SW 1271 (cell line): Measurements from ENCODE around the gene FAM50A.

Experiments used
- DNase-seq, 2 experiments: peaks; one replicate each; lab custom pipeline; 2025; lab: John Stamatoyannopoulos, UW

FAM50A gene

DNA sequence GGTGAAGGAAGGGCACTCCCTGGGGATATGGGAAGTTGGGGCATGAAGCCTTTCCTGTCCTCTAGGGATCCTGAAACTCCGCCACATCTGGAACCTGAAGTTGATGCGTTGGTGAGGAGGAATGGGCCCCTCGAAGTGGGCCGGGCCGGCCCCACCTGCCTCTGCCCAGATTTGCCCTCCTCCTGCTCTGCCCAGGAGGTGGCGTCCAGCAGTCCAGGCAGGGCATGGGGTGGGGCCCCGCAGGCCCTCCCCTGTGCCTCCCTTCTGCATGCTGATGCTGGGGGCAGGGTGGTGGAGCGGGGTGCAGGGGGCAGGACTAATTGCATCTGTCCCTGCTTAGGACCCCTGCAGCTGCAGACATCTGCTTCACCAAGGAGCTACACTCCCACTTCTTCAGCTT, 30.8 kb upstream of the FAM50A start:
- no peak for DNase-seq

DNA sequence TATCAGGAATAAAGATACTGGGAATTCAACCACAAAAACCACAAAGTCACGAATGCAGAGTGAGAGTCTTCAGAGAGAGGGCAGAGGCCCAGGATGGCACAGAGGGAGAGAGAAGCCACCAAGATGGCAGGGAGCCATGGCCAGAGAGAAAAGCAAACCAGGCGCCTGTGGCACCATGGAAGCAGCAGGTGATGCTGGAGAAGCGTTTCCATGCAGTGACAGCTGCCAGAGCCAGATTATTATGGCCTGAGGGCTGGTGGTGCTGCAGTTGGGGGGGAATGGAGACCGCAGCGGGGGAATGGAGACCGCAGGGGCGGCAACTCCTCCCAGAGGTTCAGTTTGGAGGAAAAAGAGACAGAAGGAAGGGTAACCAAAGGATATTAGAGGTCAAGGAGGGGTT, 26.8 kb upstream of the FAM50A start:
- no peak for DNase-seq

DNA sequence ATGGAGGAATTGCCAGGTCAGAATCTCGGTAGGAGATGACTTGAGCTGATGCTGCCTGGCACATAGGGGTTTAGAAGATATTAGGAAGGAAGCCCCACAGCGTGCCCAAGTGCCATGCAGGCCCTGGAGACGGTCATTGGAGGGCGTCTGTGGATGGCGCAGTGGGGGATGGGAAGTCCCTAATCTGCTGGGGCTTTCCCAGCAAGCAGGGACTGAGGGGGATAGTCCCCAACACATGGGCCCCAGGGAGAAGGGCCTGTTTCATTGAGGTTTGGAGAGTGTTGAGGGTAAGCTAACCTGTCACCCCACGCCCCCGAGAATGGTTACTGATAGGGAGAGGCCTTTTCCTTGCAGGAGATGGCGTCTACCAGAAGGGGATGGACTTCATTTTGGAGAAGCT, 24.8 kb upstream of the FAM50A start:
- no peak for DNase-seq

DNA sequence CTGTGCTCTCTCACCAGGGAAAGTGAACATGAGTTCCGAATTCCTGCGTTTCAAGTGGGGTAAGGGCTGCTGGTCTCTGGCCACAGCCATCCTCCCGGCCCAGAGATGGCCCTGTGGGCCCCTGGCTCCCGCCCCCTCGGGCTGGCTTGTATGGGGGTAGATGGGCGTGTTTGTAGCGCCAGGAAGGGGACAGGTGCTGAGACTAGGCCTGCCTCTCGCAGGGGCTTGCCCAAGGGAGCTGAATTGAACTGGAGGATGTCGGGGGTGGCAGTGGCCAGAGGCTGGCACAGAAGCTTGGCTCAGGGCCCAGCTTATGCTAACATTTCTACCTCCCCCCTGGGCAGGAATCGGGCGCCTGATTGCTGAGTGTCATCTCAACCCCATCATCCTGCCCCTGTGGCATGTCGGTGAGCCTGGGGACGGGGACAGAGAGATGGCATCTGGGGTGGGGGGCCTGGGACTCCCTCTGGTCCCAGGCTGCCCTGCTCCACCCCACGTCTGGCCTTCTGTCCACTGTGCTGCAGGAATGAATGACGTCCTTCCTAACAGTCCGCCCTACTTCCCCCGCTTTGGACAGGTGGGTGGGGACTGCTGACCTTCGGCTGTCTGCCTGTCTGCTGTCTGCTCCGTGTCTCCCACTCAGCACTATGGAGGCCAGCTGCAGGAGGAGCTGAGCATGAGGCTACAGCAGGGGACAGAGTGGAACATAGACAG, 24.1 kb upstream of the FAM50A start:
- DNase-seq: no peak

DNA sequence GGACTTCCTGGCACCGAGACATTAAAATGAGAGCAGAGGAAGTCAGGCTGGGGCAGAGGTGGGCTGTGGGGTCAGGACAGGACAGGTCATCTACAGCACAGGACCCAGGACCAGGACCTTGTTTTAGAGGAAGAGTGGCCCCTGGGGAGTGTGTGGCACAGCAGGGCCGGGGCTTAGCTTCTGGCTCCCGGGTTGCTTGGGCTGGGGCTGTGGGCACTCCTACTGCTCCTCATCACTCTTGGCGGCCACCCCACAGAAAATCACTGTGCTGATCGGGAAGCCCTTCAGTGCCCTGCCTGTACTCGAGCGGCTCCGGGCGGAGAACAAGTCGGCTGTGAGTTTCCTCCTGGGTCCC, 23.6 kb upstream of the FAM50A start:
- no peak for DNase-seq

DNA sequence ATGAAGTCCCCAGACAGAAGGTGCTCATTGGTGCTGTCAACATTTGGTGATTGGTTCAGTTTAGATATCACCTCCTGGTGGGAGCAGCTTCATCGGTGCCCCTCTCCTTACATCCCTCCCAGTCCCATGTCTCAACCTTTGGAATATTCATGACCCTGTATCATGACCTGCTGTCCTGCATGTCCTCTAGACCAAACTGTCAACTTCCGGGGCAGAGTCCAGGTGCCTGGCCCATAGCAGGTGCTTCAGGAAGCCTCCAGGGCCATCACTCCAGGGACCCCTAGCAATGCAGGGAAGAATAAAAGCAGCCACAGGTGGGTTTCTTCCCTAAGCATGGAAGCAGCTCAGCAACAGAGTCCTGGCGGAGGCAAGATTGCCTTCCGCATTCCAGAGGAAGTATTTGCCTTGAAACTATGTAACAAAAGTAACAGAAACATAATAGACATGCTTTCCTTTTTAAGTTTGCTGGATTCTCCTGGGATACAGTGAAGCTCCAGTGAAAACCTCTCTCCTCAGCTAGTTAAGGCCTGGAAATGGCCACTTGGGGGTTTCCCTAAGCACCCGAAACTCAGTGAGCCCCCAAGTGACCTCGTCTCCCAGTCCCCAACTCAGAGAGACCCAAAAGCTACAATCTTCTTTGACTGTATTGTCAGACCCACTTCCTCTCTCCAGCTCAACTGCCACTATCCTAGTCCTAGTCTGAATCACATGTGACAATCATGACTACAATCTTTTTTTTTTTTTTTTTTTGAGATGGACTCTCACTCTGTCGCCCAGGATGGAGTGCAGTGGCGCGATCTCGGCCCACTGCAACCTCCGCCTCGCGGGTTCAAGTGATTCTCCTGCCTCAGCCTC, 16.8 kb upstream of the FAM50A start:
- DNase-seq: no peak

DNA sequence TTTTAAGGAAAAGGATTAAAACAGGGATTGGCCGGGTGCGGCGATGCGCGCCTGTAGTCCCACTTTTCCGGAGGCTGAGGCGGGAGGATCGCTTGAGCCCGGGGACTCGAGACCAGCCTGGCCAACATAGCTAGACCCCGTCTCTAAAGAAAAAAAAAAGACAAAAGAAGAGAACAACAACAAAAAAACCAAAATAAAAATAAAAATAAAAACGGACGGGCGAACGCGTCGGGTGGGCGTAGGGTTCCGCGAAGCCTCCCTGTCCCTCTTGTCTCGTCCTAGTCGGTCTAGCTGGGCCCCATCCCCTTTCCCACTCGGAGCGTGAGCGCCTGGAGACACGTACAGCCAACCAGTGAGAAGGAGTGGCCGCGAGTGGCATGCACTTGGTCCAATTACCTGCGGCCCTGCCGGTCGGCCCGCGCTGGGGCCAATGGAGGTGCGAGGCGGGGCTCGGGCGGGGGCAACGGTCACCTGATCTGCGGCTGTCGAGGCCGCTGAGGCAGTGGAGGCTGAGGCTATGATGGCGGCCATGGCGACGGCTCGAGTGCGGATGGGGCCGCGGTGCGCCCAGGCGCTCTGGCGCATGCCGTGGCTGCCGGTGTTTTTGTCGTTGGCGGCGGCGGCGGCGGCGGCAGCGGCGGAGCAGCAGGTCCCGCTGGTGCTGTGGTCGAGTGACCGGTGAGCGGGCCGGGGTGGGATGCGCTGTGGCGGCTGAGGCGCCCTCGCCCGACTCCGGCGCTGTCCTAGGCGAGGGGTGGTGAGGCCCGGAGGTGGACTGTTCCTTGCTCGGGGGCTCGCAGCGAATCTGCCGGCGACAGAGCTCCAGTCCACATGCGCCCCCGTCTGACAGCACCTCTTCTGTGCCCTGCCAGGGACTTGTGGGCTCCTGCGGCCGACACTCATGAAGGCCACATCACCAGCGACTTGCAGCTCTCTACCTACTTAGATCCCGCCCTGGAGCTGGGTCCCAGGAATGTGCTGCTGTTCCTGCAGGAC, 15.5 kb upstream of the FAM50A start, which contains the start of gene ATP6AP1:
Gene ATP6AP1, plus strand, starts transcription at position 502 of the 996 bp plus-strand sequence. Its CDS starts 16 bp downstream, at position 518.
- DNase-seq: peak; percentile 68 to 90

DNA sequence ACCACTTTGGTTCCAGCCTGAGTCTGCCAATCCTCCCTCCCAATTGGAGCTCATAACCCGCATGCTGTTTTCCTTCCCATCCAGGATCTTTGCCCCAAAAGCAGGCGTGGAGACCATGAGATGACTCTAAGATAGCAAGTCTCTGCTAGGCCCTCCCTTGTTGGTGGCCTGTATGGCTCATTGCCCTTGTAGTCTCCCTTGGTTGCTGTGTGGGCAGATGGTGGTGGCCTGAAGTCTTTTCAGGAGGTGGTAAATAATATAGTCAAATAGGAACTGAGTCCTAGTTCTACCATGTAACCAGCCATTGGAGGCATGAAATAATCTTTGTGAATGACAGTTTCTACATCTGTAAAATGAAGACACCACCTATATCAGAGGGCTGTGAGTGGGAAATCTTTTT, 14.2 kb upstream of the FAM50A start:
- DNase-seq: no peak

DNA sequence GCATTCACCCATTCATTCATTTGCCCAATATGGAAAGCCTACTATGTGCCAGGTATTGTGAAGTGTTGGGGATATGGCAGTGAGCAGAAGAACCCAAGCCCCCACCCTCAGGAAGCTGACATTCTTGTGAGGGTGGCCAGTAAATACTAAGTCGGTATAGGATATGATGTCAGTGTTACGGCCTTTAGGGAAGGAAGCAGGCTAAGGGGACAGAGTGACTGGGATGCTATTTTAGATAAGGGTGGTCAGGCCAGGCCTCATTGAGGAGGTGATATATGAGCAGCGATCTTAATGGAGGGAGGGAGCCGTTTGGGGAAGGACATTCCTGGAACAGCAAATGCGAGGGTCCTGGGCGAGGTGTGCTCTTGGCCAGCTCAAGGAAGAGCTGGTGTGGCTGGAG, 13.5 kb upstream of the FAM50A start:
- no peak for DNase-seq

DNA sequence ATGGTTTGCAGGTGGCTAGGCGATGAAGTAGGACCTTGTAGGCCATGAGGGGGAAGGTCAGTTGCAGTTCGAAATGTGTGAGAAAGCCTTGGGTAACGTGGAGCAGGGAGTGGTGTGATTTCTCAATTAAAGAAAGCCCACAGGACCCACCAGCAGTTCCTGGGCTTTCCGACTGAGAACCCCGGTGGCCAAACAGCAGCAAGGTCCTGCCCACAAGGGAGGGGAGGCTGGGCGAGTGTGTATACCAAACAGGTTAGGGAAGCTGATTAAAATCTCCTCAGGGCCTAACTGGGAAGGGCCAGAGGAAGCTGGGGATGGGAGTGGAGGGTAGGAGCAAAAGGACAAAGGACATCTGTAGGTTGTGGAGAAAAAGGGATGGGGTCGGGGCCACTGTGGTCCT, 13.0 kb upstream of the FAM50A start:
- no peak for DNase-seq

DNA sequence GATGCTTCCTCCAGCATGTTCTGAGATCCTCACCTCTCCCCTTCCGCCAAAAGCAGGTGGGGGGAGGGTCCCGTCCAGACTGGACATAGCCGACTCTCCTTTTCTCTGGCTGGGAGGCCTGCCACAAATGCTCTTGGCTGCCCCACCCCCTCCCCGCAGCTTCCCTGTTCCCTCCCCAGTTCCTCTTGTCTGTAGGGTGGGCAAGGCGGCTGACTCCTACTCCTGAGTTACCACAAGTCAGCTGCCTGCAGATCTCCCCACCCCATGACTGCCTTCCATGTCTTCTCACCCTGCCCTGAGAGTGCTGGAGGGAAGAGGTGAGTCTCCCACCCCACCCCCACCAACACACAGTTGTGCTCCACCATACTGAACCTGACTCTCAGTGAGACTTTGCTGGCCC, 12.6 kb upstream of the FAM50A start:
- no peak for DNase-seq

DNA sequence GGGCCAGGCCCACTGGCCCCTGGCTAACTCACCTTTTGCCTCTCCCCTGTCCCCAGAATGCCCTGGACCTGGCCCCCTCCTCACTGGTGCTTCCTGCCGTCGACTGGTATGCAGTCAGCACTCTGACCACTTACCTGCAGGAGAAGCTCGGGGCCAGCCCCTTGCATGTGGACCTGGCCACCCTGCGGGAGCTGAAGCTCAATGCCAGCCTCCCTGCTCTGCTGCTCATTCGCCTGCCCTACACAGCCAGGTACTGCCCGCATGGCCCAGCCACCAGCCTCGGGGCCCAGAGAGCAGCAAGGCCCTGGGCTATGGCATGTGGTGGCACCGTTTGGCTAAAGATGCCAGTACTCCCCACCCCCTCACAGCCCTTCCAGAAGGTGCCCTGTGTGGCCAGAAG, 11.7 kb upstream of the FAM50A start:
- no peak for DNase-seq

DNA sequence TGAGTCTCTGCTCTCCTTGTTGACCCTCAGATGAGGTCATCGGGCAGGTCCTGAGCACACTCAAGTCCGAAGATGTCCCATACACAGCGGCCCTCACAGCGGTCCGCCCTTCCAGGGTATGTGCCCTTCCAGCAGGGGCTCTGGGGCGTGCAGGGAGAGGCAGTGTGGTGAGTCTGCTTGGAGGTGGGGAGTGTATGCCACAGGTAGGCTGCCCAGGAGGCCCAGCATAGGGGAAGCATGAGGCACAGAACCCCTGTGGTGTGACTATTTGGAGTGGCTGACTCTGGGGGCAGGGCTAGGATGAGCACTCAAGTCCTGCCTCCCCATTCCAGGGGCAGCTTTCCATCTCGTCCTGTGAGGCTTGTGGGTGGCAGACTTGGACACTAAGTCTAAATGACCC, 10.3 kb upstream of the FAM50A start:
- DNase-seq: no peak

DNA sequence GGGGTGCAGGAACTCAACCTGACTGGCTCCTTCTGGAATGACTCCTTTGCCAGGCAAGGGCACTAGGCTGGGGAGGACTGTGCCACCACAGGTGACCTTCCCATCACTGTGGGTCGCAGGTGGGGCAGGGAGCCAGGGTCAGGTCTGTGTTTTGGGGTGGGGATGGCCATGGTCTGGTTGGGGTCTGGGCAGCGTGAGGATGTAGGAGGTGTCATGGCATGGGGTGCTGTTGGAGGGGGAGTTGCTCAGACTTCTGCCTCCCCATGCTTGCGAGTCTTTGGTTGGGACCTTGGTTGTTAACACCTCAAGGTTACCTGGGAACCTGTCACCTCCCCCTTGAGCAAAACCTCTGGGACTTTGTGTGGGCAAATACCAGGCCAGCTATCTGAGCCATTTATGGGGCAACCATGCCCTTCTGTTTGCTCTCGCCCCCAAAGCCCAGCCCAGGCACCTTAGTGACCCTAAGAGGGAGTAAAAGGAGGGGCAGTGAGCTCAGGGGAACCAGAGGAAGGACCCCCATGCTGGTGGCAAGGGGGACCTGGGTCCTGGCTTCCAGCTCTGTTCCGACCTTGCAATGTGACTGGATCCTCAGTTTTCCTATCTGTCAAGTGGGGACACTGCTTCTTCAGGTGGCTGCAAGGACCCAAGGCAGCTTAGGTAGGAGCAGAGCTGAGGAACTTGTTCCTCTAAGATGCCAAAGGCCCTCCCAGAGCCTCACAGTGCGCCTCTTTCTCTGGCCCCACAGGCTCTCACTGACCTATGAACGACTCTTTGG, 9.4 kb upstream of the FAM50A start:
- DNase-seq: no peak

DNA sequence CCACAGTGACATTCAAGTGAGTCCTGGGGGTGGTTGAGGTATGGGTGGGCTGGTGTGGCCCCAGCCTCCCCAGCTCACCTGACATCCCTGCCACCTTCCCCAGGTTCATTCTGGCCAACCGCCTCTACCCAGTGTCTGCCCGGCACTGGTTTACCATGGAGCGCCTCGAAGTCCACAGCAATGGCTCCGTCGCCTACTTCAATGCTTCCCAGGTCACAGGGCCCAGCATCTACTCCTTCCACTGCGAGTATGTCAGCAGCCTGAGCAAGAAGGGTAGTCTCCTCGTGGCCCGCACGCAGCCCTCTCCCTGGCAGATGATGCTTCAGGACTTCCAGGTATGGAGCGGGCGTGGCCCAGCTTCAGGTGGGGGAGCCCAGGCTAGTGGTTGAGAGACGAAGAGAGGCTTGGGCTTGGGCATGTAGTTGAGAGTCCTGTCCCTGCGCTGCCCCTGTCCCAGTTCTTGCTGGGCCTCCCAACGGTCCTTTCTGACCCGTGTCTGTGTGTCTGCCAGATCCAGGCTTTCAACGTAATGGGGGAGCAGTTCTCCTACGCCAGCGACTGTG, 8.7 kb upstream of the FAM50A start:
- DNase-seq: no peak

DNA sequence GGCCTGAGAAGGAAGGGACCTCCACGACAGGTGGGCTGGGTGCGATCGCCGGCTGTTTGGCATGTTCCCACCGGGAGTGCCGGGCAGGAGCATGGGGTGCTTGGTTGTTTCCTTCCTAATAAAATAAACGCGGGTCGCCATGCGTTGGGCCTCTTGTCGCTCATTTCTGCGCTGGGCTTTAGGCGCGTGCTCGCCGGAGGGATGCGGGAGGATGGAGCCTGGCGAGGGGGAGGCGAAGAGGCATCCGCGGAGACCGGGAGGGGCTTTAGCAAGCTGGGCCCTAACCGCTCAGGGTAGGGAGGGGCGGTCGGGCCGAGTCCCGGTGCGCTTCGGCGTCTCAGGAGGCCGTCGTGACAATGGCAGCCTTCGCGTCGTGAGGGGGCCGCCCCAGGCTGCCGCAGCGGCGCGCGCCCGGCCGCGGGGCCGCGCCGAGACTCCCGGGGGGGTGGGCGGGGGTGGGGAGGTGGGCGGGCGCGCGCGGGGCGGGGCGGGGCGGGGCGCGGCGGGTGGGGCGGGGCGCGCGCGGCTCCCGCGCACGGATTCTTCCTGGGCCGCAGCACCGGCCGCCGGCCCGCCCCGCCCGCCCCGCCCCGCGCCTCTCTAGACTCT, 7.5 kb upstream of the FAM50A start:
- DNase-seq: no peak

DNA sequence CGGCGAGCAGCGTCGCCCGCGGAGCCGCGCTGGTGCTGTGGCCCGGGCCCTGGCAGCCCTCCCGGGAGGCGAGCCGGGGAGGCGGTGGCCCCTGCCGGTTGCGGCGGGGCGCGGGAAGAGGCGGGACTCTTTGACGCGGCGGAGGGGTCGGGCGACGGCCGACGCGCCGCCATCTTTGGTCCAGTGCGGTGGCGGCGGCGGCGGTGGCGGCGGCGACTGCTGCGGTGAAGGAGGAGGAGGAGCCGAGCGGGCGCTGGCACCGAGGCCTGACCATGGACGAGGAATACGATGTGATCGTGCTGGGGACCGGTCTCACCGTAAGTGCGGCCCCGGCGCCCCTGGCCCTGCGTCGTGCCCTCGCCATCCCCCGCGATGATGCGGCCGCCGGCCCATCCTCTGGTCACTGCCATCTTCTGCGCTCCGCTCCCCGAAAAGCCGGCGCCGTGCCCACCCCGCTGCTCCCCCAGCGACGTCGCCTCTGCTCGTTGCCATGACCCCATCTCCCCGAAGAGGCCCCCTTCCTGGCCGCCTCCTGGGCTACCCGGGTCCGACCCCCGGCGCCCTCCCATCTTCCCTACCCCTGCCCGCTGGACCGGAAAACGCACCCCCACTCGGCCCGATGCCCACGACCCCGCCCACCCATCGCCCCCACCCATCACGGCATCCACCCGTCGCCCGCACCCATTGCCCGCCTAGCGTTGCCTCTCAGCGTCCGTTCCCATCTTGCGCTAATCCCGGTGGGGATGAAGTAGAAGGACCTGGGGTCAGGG, 6.8 kb upstream of the FAM50A start, which contains the start of gene GDI1:
Gene GDI1, plus strand, starts transcription at position 172 of the 770 bp plus-strand sequence. Its CDS starts 101 bp downstream, at position 273.
- peak in 1 of 2 experiments; percentile 16 for DNase-seq

DNA sequence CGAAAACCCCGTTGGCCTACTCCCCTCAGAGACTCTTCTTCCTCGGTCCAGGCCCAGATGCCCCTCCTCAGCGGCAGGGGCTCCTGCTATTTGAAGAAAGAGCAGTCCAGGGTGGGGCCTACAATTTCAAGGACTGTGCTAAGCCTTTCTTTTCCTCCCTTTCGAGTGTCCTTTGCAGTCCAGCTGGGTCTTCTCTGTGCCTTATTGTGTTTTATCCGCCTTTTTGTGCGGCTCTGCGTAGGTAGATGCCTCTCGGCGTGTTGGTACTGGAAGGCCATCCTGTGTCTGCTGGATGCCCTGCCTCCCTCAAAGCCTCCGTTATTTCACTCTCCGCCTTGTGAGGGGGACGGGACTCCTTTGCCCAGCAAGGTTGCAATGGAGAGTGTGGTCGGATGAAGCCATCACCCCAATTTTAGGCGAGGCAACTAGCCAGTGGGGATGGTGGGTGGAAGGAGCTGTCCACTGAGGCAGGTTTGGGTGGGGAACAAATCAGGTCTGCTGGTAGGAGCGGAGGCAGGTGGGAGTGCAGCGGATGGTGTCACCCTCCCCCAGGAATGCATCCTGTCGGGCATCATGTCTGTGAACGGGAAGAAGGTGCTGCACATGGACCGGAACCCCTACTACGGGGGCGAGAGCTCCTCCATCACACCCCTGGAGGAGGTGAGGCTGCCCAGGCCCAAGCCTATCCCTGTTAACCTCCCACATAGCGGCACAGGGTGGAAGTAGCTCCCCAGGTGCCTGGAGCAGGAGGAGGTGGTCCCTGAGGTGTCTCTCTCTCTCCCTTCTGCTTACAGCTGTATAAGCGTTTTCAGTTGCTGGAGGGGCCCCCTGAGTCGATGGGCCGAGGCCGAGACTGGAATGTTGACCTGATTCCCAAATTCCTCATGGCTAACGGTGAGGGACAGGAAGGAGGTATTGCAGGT, 5.7 kb upstream of the FAM50A start:
- DNase-seq: no peak

DNA sequence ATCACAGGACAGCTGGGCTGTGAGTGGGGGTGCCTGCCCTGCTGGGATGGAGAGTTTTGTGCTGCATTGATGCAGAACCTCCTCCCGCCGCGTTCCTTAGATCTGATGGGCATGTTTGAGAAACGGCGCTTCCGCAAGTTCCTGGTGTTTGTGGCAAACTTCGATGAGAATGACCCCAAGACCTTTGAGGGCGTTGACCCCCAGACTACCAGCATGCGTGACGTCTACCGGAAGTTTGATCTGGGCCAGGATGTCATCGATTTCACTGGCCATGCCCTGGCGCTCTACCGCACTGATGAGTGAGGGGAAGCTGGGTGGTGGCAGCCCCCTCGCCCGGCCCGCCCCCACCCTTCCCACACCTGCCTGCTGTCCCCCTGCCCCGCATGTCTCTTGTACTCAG, 4.1 kb upstream of the FAM50A start:
- no peak for DNase-seq
